ENCODE data around the gene NEUROG1. TPM values are rescaled to one million over a fixed set of nuclear protein-coding genes. Genes with fewer than 3 reads are reported as not detected.

Gene NEUROG1
- total and polyA plus RNA-seq, 4 donors, result not detected

- TF ChIP-seq, protein P1, sequence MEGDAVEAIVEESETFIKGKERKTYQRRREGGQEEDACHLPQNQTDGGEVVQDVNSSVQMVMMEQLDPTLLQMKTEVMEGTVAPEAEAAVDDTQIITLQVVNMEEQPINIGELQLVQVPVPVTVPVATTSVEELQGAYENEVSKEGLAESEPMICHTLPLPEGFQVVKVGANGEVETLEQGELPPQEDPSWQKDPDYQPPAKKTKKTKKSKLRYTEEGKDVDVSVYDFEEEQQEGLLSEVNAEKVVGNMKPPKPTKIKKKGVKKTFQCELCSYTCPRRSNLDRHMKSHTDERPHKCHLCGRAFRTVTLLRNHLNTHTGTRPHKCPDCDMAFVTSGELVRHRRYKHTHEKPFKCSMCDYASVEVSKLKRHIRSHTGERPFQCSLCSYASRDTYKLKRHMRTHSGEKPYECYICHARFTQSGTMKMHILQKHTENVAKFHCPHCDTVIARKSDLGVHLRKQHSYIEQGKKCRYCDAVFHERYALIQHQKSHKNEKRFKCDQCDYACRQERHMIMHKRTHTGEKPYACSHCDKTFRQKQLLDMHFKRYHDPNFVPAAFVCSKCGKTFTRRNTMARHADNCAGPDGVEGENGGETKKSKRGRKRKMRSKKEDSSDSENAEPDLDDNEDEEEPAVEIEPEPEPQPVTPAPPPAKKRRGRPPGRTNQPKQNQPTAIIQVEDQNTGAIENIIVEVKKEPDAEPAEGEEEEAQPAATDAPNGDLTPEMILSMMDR (IDR thresholded peaks at IDR 0.05; ENCODE audit: control extremely low read depth, extremely low read depth), result no peak
- WGBS, 2 donors, result 81 to 82% methylated on average over 8 of the region's 8 CpGs
Observed at GRCh38 chr5:135502836-135503520, 32.8 kb downstream of the NEUROG1 start.

DNA sequence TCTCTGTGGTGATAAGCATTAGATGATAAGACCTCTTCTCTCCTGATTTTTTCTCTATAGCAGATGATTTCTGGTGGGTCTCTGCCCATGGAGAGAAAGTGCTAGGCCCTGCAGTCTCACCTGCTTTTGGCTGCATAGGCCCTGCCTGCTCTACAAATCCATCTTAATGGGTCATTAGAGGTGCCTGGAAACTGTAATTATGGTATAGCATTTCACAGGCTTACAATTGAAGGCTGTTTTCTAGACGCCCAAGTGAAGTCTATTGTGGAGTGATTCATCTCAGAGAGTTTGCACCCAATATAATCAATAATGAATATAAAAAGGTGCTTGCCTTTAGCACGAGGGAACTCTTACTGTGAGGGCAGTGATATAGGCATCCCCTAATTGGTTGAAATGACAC lies 33.8 kb downstream of the NEUROG1 start:
- H3K4me3 ChIP-seq, result no peak overlapping the region
- WGBS, 2 donors, result 75 to 83% methylated on average over 2 of the region's 2 CpGs
- ATAC-seq (ENCODE audit: insufficient read depth, low FRiP score), result no peak
- H3K27me3 ChIP-seq (ENCODE audit: control insufficient read depth in 3 of 3, insufficient read depth in 3 of 3, low read length in 2 of 3), result peaks cover under 1 to 29% (median 3%) of the 10 kb centered on the region in 3 donors
- H3K36me3 ChIP-seq (ENCODE audit: control insufficient read depth in 4 of 4, insufficient read depth in 4 of 4, low read length in 4 of 4), result no peaks in the 10 kb centered on the region
- TF ChIP-seq, protein P1 (IDR thresholded peaks at IDR 0.05; ENCODE audit: control extremely low read depth, extremely low read depth), result no peak
- no peaks in the 10 kb centered on the region for H3K4me1 ChIP-seq (ENCODE audit: control insufficient read depth in 5 of 5, insufficient read depth in 5 of 5, low read length in 5 of 5)
- no peak overlapping the region for H3K27ac ChIP-seq (ENCODE audit: low read depth in 1 of 2, low read length in 1 of 2)
- H3K9ac ChIP-seq (ENCODE audit: insufficient read depth in 1 of 2, low read length in 2 of 2), result no peak overlapping the region
- no peak for DNase-seq
- peaks cover 0 to 5% (median 0%) of the 10 kb centered on the region in 4 donors for H3K9me3 ChIP-seq (ENCODE audit: control insufficient read depth in 4 of 4, insufficient read depth in 3 of 4, low read length in 3 of 4)

More at GRCh38 chr5:135502836-135503520, 32.8 kb downstream of the NEUROG1 start:
- peaks cover 0 to 5% (median 0%) of the 10 kb centered on the region in 4 donors for H3K9me3 ChIP-seq (ENCODE audit: control insufficient read depth in 4 of 4, insufficient read depth in 3 of 4, low read length in 3 of 4)
- ATAC-seq (ENCODE audit: insufficient read depth, low FRiP score), result no peak
- no peak overlapping the region for H3K4me3 ChIP-seq
- no peak overlapping the region for H3K9ac ChIP-seq (ENCODE audit: insufficient read depth in 1 of 2, low read length in 2 of 2)
- H3K36me3 ChIP-seq (ENCODE audit: control insufficient read depth in 4 of 4, insufficient read depth in 4 of 4, low read length in 4 of 4), result no peaks in the 10 kb centered on the region
- no peak for DNase-seq
- no peak overlapping the region for H3K27ac ChIP-seq (ENCODE audit: low read depth in 1 of 2, low read length in 1 of 2)
- no peaks in the 10 kb centered on the region for H3K4me1 ChIP-seq (ENCODE audit: control insufficient read depth in 5 of 5, insufficient read depth in 5 of 5, low read length in 5 of 5)
- H3K27me3 ChIP-seq (ENCODE audit: control insufficient read depth in 3 of 3, insufficient read depth in 3 of 3, low read length in 2 of 3), result peaks cover 3 to 28% (median 9%) of the 10 kb centered on the region in 3 donors

GRCh38 chr5:135498637-135498995 lies 37.1 kb downstream of the NEUROG1 start:
- DNase-seq (no peak), ATAC-seq (ENCODE audit: insufficient read depth, low FRiP score) (no peak)
- no peaks in the 10 kb centered on the region for H3K4me1 ChIP-seq (ENCODE audit: control insufficient read depth in 5 of 5, insufficient read depth in 5 of 5, low read length in 5 of 5)
- H3K27me3 ChIP-seq (ENCODE audit: control insufficient read depth in 3 of 3, insufficient read depth in 3 of 3, low read length in 2 of 3), result peaks cover 2 to 25% (median 3%) of the 10 kb centered on the region in 3 donors
- WGBS, 2 donors, result 75 to 89% methylated on average over 2 of the region's 2 CpGs
- TF ChIP-seq, protein P1 (IDR thresholded peaks at IDR 0.05; ENCODE audit: control extremely low read depth, extremely low read depth), result no peak
- no peak overlapping the region for H3K9ac ChIP-seq (ENCODE audit: insufficient read depth in 1 of 2, low read length in 2 of 2)
- no peaks in the 10 kb centered on the region for H3K36me3 ChIP-seq (ENCODE audit: control insufficient read depth in 4 of 4, insufficient read depth in 4 of 4, low read length in 4 of 4)
- H3K4me3 ChIP-seq, result no peak overlapping the region
- H3K9me3 ChIP-seq (ENCODE audit: control insufficient read depth in 4 of 4, insufficient read depth in 3 of 4, low read length in 3 of 4), result no peaks in the 10 kb centered on the region
- no peak overlapping the region for H3K27ac ChIP-seq (ENCODE audit: low read depth in 1 of 2, low read length in 1 of 2)

Data from lung (tissue), 12 donors.